GM12801 (cell line): ENCODE results near the gene NEURL3.

ENCODE experiments used
- CTCF ChIP-seq: IDR thresholded peaks from one replicate; pipeline ENCODE4 v1.5.1; 2011; ENCODE audit warnings: control low read depth; ENCODE audit not compliant: insufficient read length; ENCODE audit errors: extremely low read depth

NEURL3 gene

GRCh38 chr2:96471772-96472171 lies 33.4 kb downstream of the NEURL3 start:
- no peak for TF ChIP-seq CTCF

GRCh38 chr2:96470636-96471035 lies 34.5 kb downstream of the NEURL3 start:
- no peak for TF ChIP-seq CTCF

DNA sequence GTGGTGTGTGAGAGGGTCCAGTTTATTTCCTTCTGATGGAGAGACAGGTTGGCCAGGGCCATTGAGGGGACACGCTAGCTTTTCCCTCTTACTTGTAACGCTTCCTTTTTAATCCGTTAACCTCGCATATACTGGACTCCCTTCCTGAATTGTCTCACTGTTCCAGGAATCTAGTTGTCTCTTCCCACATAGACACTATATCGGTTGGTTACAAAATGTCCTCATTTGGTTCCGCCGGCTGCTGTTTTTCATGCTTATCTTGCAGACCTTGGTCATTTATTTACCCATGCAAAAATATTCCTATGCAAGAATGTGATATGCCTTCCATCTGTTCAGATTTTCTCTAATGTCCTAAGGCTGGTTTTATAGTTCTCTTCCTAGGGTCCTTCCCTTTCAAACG lies 35.0 kb downstream of the NEURL3 start:
- no peak for TF ChIP-seq CTCF

GRCh38 chr2:96468904-96469303 lies 36.3 kb downstream of the NEURL3 start:
- TF ChIP-seq CTCF, result no peak

DNA sequence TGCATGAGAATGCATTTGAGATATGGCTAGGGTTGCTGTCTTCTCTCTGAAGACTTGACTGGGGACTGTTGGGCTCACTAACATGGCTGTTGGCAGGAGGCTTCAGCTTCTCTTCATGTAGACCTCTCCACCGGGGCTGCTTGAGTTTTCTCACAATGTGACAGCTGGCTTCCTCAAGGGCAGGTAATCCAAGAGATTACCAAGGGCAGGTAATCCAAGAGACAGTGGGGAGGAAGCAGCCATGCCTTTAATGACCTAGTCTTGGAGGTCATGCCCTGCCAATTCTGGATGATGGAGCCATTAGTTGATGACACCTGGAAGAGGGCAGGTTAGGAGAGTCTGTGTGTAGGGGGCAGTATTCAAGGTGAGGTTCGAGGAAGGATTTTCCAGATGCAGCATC lies 40.5 kb downstream of the NEURL3 start:
- TF ChIP-seq CTCF, result no peak

GRCh38 chr2:96464061-96464460 lies 41.1 kb downstream of the NEURL3 start:
- no peak for TF ChIP-seq CTCF

DNA sequence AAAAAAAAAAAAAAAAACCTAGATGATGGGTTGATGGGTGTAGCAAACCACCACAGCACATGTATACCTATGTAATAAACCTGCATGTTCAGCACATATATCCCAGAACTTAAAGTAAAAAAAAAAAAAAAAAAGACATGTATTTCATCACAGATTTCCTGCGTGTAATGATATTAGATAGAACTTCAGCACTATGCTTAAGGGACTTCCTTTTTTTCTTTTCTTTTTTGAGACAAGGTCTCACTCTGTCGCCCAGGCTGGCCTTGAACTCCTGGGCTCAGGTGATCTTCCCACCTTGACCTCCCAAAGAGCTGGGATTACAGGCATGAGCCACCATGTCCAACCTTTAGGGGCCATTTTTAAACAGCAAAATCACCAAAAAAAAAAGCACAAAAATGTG lies 42.0 kb downstream of the NEURL3 start:
- no peak for TF ChIP-seq CTCF

GRCh38 chr2:96452053-96452452 lies 53.1 kb downstream of the NEURL3 start:
- TF ChIP-seq CTCF, result no peak
